HG03520 (cell line): ENCODE measurements around the gene HOXD11.

Experiments
- ATAC-seq: cut with Tn5 transposase; IDR thresholded peaks from one replicate; pipeline ENCODE4 v1.9.1; 2021; ENCODE audit warnings: mild to moderate bottlenecking, moderate library complexity; ENCODE audit not compliant: unreplicated experiment

The HOXD11 gene

GRCh38 chr2:176130147-176130956 lies 23.3 kb downstream of the HOXD11 start:
- no peak for ATAC-seq

- no peak for ATAC-seq
Observed at GRCh38 chr2:176130957-176131847, 24.1 kb downstream of the HOXD11 start.

GRCh38 chr2:176131848-176132158 lies 24.7 kb downstream of the HOXD11 start:
- ATAC-seq = no peak

- ATAC-seq = no peak
Observed at GRCh38 chr2:176132205-176133171, 25.4 kb downstream of the HOXD11 start.

GRCh38 chr2:176133389-176133788 lies 26.3 kb downstream of the HOXD11 start:
- no peak for ATAC-seq

- no peak for ATAC-seq
Observed at GRCh38 chr2:176134035-176134434, 27.0 kb downstream of the HOXD11 start.

- ATAC-seq = no peak
Observed at GRCh38 chr2:176135035-176135440, 28.0 kb downstream of the HOXD11 start.

GRCh38 chr2:176136374-176137251 lies 29.5 kb downstream of the HOXD11 start:
- ATAC-seq = no peak

GRCh38 chr2:176137252-176137580 lies 30.1 kb downstream of the HOXD11 start:
- no peak for ATAC-seq

- ATAC-seq = no peak
Observed at GRCh38 chr2:176137906-176138305, 30.8 kb downstream of the HOXD11 start.

- ATAC-seq = no peak
Observed at GRCh38 chr2:176138526-176138922, 31.4 kb downstream of the HOXD11 start.

GRCh38 chr2:176138923-176139660 lies 32.0 kb downstream of the HOXD11 start:
- ATAC-seq = no peak

- no peak for ATAC-seq
Observed at GRCh38 chr2:176139661-176140512, 32.8 kb downstream of the HOXD11 start.

- ATAC-seq = peak; percentile 87
Observed at GRCh38 chr2:176140513-176141317, 33.6 kb downstream of the HOXD11 start.

GRCh38 chr2:176142281-176142680 lies 35.2 kb downstream of the HOXD11 start:
- no peak for ATAC-seq

GRCh38 chr2:176145085-176145969 lies 38.2 kb downstream of the HOXD11 start:
- ATAC-seq = no peak

- ATAC-seq = no peak
Observed at GRCh38 chr2:176146101-176146500, 39.0 kb downstream of the HOXD11 start.
